Neural progenitor cell (in vitro differentiated cells): Measurements from ENCODE around the gene PODN.

Experiments used
- EZH2phosphoT487 ChIP-seq: fragments of 200-600 bp; sonication (generic); IDR thresholded peaks from 2 replicates; pipeline ENCODE4 v1.6.1; 2017; ENCODE audit warnings: antibody characterized with exemption
- TF ChIP-seq, protein P1 (sequence below): fragments of 200-600 bp; sonication (generic); IDR thresholded peaks from 2 replicates; pipeline ENCODE4 v1.5.1; 2017; ENCODE audit warnings: antibody characterized with exemption, mild to moderate bottlenecking

- TF ChIP-seq, protein P1, sequence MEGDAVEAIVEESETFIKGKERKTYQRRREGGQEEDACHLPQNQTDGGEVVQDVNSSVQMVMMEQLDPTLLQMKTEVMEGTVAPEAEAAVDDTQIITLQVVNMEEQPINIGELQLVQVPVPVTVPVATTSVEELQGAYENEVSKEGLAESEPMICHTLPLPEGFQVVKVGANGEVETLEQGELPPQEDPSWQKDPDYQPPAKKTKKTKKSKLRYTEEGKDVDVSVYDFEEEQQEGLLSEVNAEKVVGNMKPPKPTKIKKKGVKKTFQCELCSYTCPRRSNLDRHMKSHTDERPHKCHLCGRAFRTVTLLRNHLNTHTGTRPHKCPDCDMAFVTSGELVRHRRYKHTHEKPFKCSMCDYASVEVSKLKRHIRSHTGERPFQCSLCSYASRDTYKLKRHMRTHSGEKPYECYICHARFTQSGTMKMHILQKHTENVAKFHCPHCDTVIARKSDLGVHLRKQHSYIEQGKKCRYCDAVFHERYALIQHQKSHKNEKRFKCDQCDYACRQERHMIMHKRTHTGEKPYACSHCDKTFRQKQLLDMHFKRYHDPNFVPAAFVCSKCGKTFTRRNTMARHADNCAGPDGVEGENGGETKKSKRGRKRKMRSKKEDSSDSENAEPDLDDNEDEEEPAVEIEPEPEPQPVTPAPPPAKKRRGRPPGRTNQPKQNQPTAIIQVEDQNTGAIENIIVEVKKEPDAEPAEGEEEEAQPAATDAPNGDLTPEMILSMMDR, result no peak
- TF ChIP-seq EZH2phosphoT487, result no peak
Observed at GRCh38 chr1:53073287-53073686, 11.3 kb downstream of the PODN start.
